NT2/D1 (cell line): ENCODE measurements around the gene SMIM8.

Experiments
- DNase-seq: peaks from one replicate; pipeline ENCODE4 v3.0.0-alpha.2; 2011; ENCODE audit warnings: low read depth, low spot score
- H3K27me3 ChIP-seq: 2 replicates; pipeline ENCODE4 v1.6.0; 2011; ENCODE audit warnings: mild to moderate bottlenecking; ENCODE audit not compliant: insufficient read length, insufficient read depth
- H3K36me3 ChIP-seq: 2 replicates; pipeline ENCODE4 v1.6.1; 2011; ENCODE audit warnings: mild to moderate bottlenecking, low read length, mixed read lengths; ENCODE audit not compliant: insufficient read depth, insufficient read length
- H3K4me1 ChIP-seq: 2 replicates; pipeline ENCODE4 v1.5.1; 2011; ENCODE audit not compliant: insufficient read depth, insufficient read length
- H3K4me3 ChIP-seq: 2 replicates; pipeline ENCODE4 v1.5.1; 2011; ENCODE audit warnings: low read depth; ENCODE audit not compliant: insufficient read length
- H3K9ac ChIP-seq: 2 replicates; pipeline ENCODE4 v1.6.0; 2011; ENCODE audit warnings: low read depth; ENCODE audit not compliant: insufficient read length
- H3K9me3 ChIP-seq: 2 replicates; pipeline ENCODE4 v1.5.1; 2011; ENCODE audit warnings: mild to moderate bottlenecking, low read length; ENCODE audit not compliant: insufficient read depth
- SUZ12 ChIP-seq: IDR thresholded peaks from 2 replicates; pipeline ENCODE4 v1.6.1; 2011; ENCODE audit not compliant: insufficient read length, insufficient read depth; ENCODE audit errors: extremely low read depth
- YY1 ChIP-seq: IDR thresholded peaks from 2 replicates; pipeline ENCODE4 v1.6.1; 2011; ENCODE audit not compliant: insufficient read length, insufficient read depth
- ZNF274 ChIP-seq: IDR thresholded peaks from 2 replicates; pipeline ENCODE4 v1.6.1; 2011; ENCODE audit warnings: mild to moderate bottlenecking, low read depth, low read length

Gene SMIM8, protein sequence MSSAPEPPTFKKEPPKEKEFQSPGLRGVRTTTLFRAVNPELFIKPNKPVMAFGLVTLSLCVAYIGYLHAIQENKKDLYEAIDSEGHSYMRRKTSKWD

DNA sequence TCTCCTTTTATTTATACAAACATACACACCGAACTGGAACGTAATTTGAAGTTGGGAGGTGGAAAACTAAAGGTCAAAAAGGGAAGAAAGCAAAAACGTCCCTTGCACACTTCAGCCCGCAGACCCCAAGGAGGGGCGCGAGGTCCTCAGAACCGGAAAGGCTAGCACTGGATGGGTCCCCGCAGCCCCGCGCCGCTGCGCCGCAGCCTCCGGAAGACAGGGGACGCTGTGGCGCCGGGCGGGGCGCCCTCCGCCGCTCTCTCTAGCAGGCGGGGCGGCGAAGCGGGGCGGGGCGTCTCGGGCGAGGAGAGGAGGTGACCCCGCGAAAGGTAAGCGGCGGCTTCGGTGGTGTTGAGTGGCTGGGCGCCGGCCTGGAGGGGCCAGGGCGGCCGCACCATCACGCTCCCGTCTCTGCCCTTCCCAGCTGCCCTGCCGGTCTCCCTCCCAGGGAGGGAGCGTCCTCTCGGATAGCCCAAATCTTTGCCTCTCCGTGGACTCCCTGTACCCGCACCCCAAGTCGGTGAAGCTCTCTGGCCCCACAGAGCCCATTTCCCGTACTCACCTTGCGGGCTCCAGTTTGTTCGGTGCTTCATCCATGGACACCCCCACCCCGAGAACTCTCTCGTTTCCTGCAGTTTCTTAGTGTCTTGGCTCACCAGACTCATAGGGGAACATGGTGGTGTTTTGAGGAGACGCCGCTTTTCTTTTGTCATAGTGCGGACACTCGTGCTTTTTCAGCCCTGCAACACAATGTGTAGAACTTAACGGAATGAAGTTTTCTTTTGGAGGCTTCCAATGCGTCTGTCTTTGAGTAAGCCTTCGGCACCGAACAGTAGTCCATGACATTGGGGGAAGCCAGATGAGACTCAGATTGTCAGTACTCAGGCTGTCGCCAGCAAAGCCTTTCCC, at the start of gene SMIM8:
TSS of gene SMIM8 (plus strand) at position 285 of the 909 bp plus-strand sequence. CDS start 14,444 bp downstream, outside the sequence.
- Histone ChIP-seq H3K36me3 (no peaks in the 10 kb centered on the region), H3K9me3 (no peaks in the 10 kb centered on the region; the same call in 1 of the 2 replicates), H3K27me3 (no peaks in the 10 kb centered on the region), H3K9ac (peak within 1 kb of the TSS; percentile 94), H3K4me3 (peak within 1 kb of the TSS; percentile 96), H3K4me1 (no peaks in the 10 kb centered on the region)
- DNase-seq, result peak; percentile 70
- no peak for TF ChIP-seq ZNF274
- TF ChIP-seq SUZ12, result no peak
- no peak for TF ChIP-seq YY1

DNA sequence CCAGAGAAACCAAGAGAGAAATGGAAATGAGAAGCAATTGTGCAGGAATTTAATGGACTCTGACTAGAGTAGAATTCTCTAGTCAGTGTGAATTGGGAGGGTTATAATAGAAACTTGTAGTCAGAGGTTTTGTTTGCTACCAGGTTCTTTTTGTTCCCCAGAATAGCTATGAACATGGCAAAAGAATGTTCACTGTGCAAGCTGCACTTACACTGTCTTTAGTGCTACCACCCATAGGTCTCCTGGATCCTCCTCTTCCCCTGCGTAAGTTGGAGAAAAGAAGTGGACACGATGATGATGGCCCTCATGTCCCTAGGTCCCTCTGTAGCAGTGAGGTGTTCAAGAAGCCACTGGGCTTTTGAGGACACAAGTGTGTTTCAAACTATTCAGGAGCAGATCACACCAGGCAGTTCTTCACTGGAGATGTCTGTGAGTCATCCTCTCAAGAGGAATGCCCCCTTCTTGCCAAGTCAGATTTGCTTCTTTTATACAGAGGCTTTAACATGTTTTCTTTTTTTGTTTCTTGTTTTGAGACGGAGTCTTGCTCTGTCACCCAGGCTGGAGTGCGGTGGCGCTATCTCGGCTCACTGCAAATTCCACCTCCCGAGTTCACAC, 47.6 kb upstream of the SMIM8 start:
- TF ChIP-seq SUZ12 (no peak), YY1 (no peak), ZNF274 (no peak)
- Histone ChIP-seq H3K4me3 (no peak overlapping the region), H3K9ac (no peak overlapping the region), H3K4me1 (peaks cover 3% of the 10 kb centered on the region), H3K36me3 (no peaks in the 10 kb centered on the region), H3K9me3 (no peaks in the 10 kb centered on the region), H3K27me3 (no peaks in the 10 kb centered on the region)
- DNase-seq, result no peak

DNA sequence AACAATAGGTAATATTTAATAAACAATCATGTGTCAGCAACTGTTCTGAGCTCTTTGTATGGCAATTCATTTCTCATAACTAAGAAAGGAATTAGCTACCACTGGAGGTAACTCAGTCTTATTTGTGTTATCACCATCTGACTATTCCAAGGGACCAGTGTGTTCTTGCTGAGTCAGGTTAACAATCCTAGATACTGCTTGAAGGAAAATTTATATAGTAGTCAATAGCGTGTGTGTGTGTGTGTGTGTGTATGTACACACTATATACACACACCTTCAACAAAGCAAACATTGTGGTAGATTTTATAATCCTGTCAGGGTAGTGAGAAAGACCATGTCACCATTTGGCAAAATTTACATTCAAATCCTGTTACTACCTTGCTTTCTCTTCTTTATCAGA, 45.8 kb upstream of the SMIM8 start:
- Histone ChIP-seq H3K9me3 (no peaks in the 10 kb centered on the region), H3K4me1 (peaks cover 3% of the 10 kb centered on the region), H3K4me3 (no peak overlapping the region), H3K27me3 (no peaks in the 10 kb centered on the region), H3K36me3 (no peaks in the 10 kb centered on the region), H3K9ac (no peak overlapping the region)
- DNase-seq, result no peak
- no peak for TF ChIP-seq YY1
- TF ChIP-seq ZNF274, result no peak
- no peak for TF ChIP-seq SUZ12

DNA sequence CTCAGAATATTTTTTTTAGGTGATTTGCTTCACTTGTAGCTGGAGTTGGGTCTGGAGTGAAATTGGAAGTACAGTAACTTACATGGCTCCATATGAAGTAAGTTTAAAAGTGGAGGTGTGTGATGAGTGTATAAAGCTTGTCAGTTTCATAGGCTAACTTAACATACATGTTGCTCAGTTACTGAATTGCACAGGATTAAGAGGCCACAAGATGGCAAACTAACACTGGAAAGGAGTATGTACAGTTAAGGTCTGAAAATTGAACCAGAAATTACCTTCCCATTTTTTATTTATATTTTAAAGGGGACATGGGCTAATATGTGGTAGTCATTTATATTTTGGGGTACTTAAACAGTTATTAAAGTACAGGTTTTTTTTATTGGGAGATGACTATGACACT, 45.3 kb upstream of the SMIM8 start:
- H3K4me3 ChIP-seq, result no peak overlapping the region
- DNase-seq, result no peak
- no peaks in the 10 kb centered on the region for H3K9me3 ChIP-seq
- H3K36me3 ChIP-seq, result no peaks in the 10 kb centered on the region
- no peaks in the 10 kb centered on the region for H3K27me3 ChIP-seq
- H3K4me1 ChIP-seq, result peaks cover 3% of the 10 kb centered on the region
- H3K9ac ChIP-seq, result no peak overlapping the region
- TF ChIP-seq SUZ12, result no peak
- no peak for TF ChIP-seq ZNF274
- TF ChIP-seq YY1, result no peak

DNA sequence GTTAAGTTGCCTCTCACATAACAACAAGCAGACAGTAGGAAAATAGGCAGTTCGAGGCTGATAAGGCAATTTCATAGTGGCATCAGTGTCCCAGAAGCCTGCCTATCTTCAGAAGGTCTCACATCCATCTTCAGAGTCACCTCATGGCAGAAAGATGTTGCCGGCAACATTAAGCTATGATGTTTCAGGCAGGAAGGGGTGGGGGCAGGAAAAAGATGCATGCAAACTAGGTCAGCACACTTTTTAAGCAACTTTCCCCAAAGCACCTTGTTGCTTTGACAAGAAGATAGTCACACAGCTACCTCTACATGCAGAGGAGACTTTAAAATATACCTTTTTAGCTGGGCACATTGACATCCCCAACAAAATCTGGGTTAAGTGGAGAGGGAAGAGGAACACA, 43.2 kb upstream of the SMIM8 start:
- no peaks in the 10 kb centered on the region for H3K27me3 ChIP-seq
- DNase-seq, result no peak
- no peaks in the 10 kb centered on the region for H3K9me3 ChIP-seq
- H3K4me1 ChIP-seq, result peaks cover 3% of the 10 kb centered on the region
- no peak overlapping the region for H3K9ac ChIP-seq
- TF ChIP-seq SUZ12 (no peak), ZNF274 (no peak), YY1 (no peak)
- no peak overlapping the region for H3K4me3 ChIP-seq
- no peaks in the 10 kb centered on the region for H3K36me3 ChIP-seq

DNA sequence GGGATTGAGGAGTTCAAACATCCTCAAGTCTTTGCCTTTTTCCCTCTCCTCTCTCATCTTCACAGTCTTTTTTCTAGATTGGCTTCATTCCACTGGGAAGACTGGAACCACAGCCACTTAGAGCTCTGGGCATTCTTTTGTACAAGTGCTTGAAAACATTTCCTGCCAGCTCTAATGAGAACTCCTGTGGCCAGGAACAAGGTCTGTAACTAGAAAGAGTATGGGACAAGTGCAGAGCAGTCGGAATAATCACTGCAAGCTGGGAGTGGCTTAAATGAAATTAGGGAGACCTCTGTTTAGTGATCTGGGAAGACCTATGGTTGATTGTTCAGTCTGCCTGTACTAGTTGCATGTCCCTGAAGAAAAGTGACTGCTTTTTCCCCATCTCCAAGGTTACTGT, 41.0 kb upstream of the SMIM8 start:
- TF ChIP-seq YY1, result no peak
- no peak for TF ChIP-seq SUZ12
- no peak for TF ChIP-seq ZNF274
- no peaks in the 10 kb centered on the region for H3K36me3 ChIP-seq
- no peaks in the 10 kb centered on the region for H3K4me1 ChIP-seq
- no peak overlapping the region for H3K9ac ChIP-seq
- no peaks in the 10 kb centered on the region for H3K9me3 ChIP-seq
- H3K27me3 ChIP-seq, result no peaks in the 10 kb centered on the region
- no peak for DNase-seq
- no peak overlapping the region for H3K4me3 ChIP-seq

DNA sequence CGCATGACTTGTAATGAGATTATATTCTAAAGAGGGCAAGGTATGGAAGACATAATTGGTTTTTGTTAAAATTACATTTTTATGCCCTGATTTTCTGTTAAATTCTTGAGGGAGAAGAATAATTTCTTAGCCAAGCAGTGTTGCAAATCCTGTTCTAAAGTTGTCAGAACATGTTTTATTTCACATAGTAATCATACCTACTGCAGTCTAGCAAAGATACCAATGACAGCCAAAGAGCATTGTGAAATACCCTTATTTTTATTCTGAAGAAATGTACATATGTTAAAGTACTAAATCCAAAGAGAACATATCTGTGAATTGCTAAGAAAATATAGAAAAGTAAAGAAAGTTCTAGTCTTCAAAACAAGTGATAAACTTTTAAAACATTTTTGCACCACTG, 39.6 kb upstream of the SMIM8 start:
- Histone ChIP-seq H3K4me3 (no peak overlapping the region), H3K9ac (no peak overlapping the region), H3K4me1 (no peaks in the 10 kb centered on the region), H3K9me3 (no peaks in the 10 kb centered on the region), H3K36me3 (no peaks in the 10 kb centered on the region), H3K27me3 (no peaks in the 10 kb centered on the region)
- TF ChIP-seq ZNF274 (no peak), YY1 (no peak), SUZ12 (no peak)
- DNase-seq, result no peak
